Measurements from ENCODE around the gene TEAD1.

Gene TEAD1

DNA sequence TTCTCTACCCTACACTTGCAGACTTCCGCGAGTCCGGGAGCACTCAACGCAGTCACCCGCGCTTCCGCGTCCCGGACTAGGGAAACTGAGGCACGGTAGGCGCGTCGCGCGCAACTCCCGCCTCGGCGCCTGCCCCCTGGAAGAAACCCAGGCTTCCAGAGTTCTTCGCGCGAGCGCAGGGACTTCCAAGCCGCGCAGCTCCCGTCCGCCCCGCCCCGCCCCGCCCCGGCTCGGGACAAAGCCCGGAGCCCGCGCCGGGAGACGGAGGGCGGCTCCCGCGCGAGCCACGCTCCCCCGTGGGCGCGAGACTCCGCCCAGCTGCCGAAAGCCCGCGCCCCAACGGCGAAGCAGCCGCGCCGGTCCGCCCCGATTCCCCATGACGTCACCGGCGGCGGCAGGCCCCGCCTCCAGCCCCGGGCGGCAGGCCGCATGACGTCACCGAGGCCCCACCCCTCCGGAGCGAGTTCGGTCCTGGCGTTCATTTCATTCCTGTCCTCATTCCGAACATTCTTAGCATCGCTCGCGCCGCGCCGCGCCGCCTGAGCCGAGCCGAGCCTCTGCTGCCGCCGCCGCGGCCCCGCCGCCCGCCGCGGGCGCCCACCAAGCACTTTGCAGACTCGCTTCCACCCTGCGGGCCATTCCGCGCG, at the start of gene TEAD1:
TEAD1 (plus strand) TSS at position 498 of the 647 bp plus-strand sequence.
- DNase-seq (ENCODE audit: low spot score) = peak; percentile 71

GRCh38 chr11:12624595-12624994, 49.6 kb upstream of the TEAD1 start:
- DNase-seq (ENCODE audit: low spot score) = no peak

GRCh38 chr11:12625438-12626071, 48.7 kb upstream of the TEAD1 start:
- DNase-seq (ENCODE audit: low spot score) = no peak

- DNase-seq (ENCODE audit: low spot score) = no peak
Measured at GRCh38 chr11:12626616-12627015, 47.6 kb upstream of the TEAD1 start.

GRCh38 chr11:12628314-12628713, 45.9 kb upstream of the TEAD1 start:
- DNase-seq (ENCODE audit: low spot score) = no peak

- DNase-seq (ENCODE audit: low spot score) = no peak
Measured at GRCh38 chr11:12629601-12630313, 44.5 kb upstream of the TEAD1 start.

DNA sequence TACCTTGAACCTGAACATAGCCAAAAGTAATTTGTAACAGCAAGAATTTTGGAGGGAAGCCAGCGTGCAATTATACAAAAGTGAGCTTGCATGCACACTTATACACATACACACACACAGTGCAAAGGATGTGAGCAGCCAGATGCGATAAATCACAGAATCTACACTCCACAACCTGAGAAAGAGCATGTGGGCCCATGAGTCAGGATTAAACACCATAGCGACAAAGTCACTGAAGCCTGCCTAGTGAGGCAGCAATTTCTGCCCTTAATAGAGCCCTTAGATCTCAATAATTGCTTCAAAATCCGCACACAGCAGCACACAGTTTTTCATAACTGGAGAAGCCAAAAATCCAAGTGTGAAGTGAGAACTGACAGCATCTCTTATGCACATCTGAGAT, 42.6 kb upstream of the TEAD1 start:
- no peak for DNase-seq (ENCODE audit: low spot score)

DNA sequence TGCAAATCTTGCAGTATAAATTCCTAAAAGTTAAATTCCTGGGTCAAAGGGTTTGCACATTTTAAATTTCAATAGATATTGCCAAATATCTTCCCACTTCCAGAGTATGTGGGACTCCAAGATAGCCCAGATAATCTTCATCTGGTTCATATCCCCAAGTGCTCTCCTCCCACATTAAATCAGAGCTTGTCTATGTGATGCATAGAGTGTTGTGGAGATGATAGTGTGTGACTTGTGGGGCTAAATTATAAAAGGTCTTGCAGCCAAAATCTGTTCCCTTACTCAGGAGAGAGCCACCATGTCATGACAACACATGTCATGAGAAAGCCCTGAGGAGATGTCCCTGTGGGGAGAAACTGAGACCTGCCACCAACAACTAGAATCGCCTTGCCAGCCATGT, 39.9 kb upstream of the TEAD1 start:
- no peak for DNase-seq (ENCODE audit: low spot score)

- DNase-seq (ENCODE audit: low spot score) = no peak
Measured at GRCh38 chr11:12636871-12637410, 37.3 kb upstream of the TEAD1 start.

DNA sequence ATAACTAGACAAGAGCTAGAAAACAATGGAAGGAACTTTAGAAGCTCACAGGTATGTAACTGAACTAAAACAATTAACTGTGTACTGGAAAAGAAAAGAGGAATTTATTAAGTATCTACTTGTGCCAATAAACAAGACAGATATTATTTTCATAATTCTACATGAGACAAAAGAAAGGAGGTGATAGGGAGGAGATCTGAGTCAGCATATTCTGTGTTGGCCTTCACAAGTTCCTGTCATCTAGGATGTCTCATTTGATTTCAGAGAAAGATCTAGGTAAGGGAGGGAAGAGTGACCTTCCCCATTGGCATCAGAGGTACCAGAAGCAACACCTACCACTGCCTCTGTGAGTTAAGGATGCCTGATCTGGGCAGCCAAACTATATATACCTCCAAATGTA, 34.8 kb upstream of the TEAD1 start:
- no peak for DNase-seq (ENCODE audit: low spot score)

- DNase-seq (ENCODE audit: low spot score) = no peak
Measured at GRCh38 chr11:12640355-12640754, 33.9 kb upstream of the TEAD1 start.

- no peak for DNase-seq (ENCODE audit: low spot score)
Measured at GRCh38 chr11:12640926-12641849, 33.0 kb upstream of the TEAD1 start.

DNA sequence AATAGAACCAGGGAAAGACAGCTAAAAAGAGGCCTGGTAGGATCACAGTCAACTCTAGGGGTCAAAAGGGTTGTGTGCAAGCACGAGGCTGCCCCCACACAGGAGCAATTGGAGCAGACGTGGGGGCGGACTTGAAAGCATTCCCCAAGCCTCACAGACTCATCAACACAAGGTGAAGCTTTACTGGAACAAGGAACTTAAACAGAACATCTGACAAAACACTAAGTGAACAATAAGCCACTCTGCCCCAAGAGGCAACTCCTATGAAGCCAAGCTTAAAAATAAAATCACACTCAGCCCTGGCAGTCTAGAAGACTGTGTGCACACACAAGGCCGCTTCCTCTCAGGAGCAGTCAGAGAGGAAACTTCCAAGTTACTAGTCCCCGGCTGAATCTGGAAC, 32.2 kb upstream of the TEAD1 start:
- DNase-seq (ENCODE audit: low spot score) = no peak

GRCh38 chr11:12642806-12643428, 31.3 kb upstream of the TEAD1 start:
- no peak for DNase-seq (ENCODE audit: low spot score)

DNA sequence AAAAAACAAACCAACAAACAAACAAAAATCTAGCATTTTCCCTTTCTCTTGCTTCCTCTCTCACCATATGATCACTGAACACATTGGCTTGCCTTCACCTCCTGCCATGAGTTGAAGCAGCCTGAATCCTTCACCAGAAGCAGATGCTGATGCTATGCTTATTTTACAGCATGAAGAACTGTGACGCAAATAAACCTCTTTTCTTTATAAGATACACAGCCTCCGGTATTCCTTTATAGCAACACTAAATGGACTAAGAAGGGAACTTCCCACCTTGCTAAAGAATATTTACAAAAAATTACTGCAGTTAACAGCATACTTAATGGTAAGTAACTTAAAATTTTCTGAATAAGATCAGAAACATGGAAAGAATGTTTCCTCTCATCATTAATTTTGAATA, 27.7 kb upstream of the TEAD1 start:
- no peak for DNase-seq (ENCODE audit: low spot score)

DNA sequence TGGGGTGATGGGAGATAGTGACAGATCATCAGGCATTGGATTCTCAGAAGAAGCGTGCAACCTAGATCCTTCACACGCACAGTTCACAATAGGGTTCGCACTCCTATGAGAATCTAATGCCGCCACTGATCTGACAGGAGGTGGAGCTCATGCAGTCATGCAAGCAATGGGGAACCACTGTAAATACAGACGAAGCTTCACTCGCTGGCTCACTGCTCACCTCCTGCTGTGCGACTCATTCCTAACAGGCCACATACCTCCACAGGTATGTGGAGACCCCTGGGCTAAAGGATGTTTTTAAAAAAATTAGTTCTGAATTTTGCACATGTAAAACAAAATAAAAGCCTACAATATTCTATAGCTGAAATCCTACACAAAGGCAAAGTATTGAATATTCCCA, 20.5 kb upstream of the TEAD1 start:
- DNase-seq (ENCODE audit: low spot score) = no peak

DNA sequence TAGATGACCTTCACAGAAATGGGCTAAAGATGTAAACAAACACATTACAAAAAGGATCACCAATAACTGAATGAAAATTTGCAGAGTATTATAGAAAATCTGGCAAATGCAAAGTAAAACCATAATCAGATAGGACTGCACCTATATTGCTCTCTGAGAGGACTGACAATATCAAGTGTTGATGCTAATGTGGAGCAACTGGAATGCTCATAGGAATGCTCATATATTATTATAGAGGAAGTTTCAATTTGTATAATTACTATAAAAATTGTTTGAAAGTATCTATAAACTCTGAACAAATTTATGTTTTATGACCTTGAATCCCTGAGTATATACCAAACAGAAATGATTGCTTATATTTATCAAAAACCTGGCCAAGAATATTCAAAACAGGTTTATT, 18.4 kb upstream of the TEAD1 start:
- no peak for DNase-seq (ENCODE audit: low spot score)

- no peak for DNase-seq (ENCODE audit: low spot score)
Measured at GRCh38 chr11:12657336-12657735, 16.9 kb upstream of the TEAD1 start.

- no peak for DNase-seq (ENCODE audit: low spot score)
Measured at GRCh38 chr11:12657981-12658380, 16.2 kb upstream of the TEAD1 start.

- no peak for DNase-seq (ENCODE audit: low spot score)
Measured at GRCh38 chr11:12662101-12662689, 12.0 kb upstream of the TEAD1 start.

DNA sequence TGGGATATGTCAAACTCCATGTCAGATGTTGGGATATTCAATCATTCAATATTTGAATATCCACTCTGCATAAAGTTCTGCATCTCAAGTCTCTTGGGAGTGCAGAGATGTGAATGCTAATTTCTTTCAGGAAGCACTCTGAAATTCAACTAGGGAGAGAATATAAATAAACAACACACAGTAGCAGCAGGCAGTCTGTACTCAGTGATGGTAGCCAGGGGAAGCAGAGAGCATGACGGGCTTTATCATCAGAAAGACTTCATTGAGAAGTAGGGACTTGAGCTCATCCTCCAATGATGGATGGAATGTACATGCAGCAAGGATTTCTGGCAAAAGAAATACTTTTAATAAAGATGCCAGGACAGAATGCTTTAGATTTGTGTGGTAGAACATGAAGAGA, 9.8 kb upstream of the TEAD1 start:
- DNase-seq (ENCODE audit: low spot score) = no peak
